K562 (cell line): ENCODE data around the gene DCAF11. TPM values are rescaled to one million over a fixed set of nuclear protein-coding genes. Genes with fewer than 3 reads are reported as not detected.

Experiments used
- BCOR ChIP-seq: fragments of 450-650 bp; IDR thresholded peaks from 2 replicates; pipeline ENCODE4 v1.6.1; 2016
- DIDO1 ChIP-seq: fragments of 450-650 bp; IDR thresholded peaks from 2 replicates; pipeline ENCODE4 v1.6.1; 2016; ENCODE audit warnings: low read depth, missing biosample characterization, missing genetic modification characterization
- HDAC2 ChIP-seq: fragments of 450-650 bp; IDR thresholded peaks from 2 replicates; pipeline ENCODE4 v1.6.1; 2016; ENCODE audit warnings: mild to moderate bottlenecking
- ILF3 ChIP-seq: fragments of 450-650 bp; IDR thresholded peaks from 2 replicates; pipeline ENCODE4 v1.6.1; 2018; ENCODE audit warnings: antibody characterized with exemption, mild to moderate bottlenecking, moderate library complexity, borderline replicate concordance
- KDM5B ChIP-seq: fragments of 200-600 bp; sonication (generic); IDR thresholded peaks from 2 replicates; pipeline ENCODE4 v1.6.1; 2012; ENCODE audit warnings: low read depth, mild to moderate bottlenecking, moderate library complexity, low read length, control low read depth, inconsistent platforms; ENCODE audit not compliant: insufficient replicate concordance
- NFE2 ChIP-seq: IDR thresholded peaks from 2 replicates; pipeline ENCODE4 v1.6.1; 2014; ENCODE audit warnings: antibody characterized with exemption, low read depth
- PHF20 ChIP-seq: fragments of 450-650 bp; IDR thresholded peaks from 2 replicates; pipeline ENCODE4 v1.6.1; 2018; ENCODE audit not compliant: partially characterized antibody
- PML ChIP-seq: IDR thresholded peaks from 2 replicates; pipeline ENCODE4 v1.6.1; 2012; ENCODE audit warnings: low read length, inconsistent platforms
- PTBP1 ChIP-seq: fragments of 200-400 bp; formaldehyde crosslinking; IDR thresholded peaks from 2 replicates; pipeline ENCODE4 v1.6.1; 2017; ENCODE audit warnings: low read depth, low read length
- ZNF318 ChIP-seq, 2 experiments: fragments of 450-650 bp; IDR thresholded peaks; 2 replicates each; pipeline ENCODE4 v1.6.1; 2016; ENCODE audit warnings: mild to moderate bottlenecking in 2 of 2, borderline replicate concordance in 1 of 2, low read depth in 1 of 2, moderate library complexity in 1 of 2
- ZNF586 ChIP-seq: fragments of 450-650 bp; formaldehyde crosslinking; conservative IDR thresholded peaks from 2 replicates; pipeline ENCODE4 v1.4.0; 2020; ENCODE audit warnings: mild to moderate bottlenecking, moderate library complexity
- ZNF717 ChIP-seq: fragments of 250-450 bp; sonication (Bioruptor Pico); IDR thresholded peaks from 2 replicates; pipeline ENCODE4 v1.5.0; 2021
- polyA plus RNA-seq, 8 experiments: library from polyadenylated mRNA; depleted of rRNA in 4 of 8; stranded (reverse) in 5 of 8; unstranded in 3 of 8; fragments of >200 nt; fragmentation: Nextera tagmentation in 2 of 8; fragmentation: Illumina TruSeq in 1 of 8; extraction: Ambion mirVana in 2 of 8; extraction: Trizol in 1 of 8; gene quantifications; 2 replicates each; pipeline versions ENCODE4 v1.2.1 to v1.2.3, GENCODE V29; 2011 to 2014; ENCODE audit warnings: inconsistent platforms in 1 of 8, missing spikeins in 1 of 8
- total RNA-seq, 7 experiments: library from RNA; depleted of rRNA in 6 of 7; stranded (reverse); fragments of >200 nt in 6 of 7; fragmentation: Illumina TruSeq in 2 of 7; extraction: Trizol in 2 of 7; gene quantifications; 2 replicates each; pipeline versions ENCODE4 v1.2.1 to v1.2.3, GENCODE V29; 2011 to 2021; ENCODE audit warnings: low replicate concordance in 1 of 7
- TF ChIP-seq, protein P1 (sequence below): fragments of 450-650 bp; IDR thresholded peaks from 2 replicates; pipeline ENCODE4 v1.6.1; 2014; ENCODE audit warnings: low read depth, mild to moderate bottlenecking, moderate library complexity, borderline replicate concordance

DCAF11 gene
- total and polyA plus RNA-seq, 9 of the 15 experiments (the other 6 are each of a cell fraction or from before 2014, with no cell fraction given), result 8.5 to 46.2 (median 36.4) TPM

DNA sequence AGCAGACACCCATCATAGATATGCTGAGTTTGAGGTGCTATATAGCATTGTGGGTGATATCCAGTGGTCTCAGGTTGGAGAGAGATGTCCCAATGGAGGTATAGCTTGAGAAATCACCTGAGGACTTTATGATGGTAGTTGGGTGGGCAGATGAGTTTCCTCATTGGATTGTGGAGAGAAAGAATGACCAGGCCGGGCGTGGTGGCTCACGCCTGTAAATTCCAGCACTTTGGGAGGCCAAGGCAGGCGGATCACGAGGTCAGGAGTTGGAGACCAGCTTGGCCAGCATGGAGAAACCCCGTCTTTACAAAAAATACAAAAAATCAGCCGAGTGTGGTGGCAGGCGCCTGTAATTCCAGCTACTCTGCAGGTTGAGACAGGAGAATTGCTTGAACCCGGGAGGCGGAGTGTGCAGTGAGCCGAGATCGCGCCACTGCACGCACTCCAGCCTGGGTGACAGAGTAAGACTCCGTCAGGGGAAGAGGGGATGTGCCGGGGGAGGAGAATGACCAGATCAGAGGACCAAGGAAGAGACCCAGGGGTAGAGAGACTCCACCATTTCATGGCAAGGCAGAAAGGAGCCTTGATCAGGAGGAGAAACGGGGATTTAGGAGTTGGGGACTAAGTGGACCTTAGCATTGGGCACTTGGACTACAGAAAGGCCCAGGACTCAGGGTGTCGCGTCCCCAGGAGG lies 21.2 kb upstream of the DCAF11 start (continued):
- TF ChIP-seq PML, result no peak
- TF ChIP-seq ILF3, result no peak
- 0 out of 2 replicates have a peak, but pooled peaks have one; percentile 15 for TF ChIP-seq HDAC2
- TF ChIP-seq, protein P1, sequence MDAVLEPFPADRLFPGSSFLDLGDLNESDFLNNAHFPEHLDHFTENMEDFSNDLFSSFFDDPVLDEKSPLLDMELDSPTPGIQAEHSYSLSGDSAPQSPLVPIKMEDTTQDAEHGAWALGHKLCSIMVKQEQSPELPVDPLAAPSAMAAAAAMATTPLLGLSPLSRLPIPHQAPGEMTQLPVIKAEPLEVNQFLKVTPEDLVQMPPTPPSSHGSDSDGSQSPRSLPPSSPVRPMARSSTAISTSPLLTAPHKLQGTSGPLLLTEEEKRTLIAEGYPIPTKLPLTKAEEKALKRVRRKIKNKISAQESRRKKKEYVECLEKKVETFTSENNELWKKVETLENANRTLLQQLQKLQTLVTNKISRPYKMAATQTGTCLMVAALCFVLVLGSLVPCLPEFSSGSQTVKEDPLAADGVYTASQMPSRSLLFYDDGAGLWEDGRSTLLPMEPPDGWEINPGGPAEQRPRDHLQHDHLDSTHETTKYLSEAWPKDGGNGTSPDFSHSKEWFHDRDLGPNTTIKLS, result no peak
- no peak for TF ChIP-seq BCOR
- no peak for TF ChIP-seq PTBP1
- TF ChIP-seq DIDO1 (tag), result no peak
- TF ChIP-seq ZNF586, result no peak
- no peak for TF ChIP-seq ZNF717 (CRISPR knock-in tag)
- no peak for TF ChIP-seq PHF20
- no peak for TF ChIP-seq ZNF318 (IDR thresholded peaks at IDR 0.05; ENCODE audit: borderline replicate concordance in 1 of 2, low read depth in 1 of 2)
- no peak for TF ChIP-seq NFE2
- no peak for TF ChIP-seq KDM5B
- TF ChIP-seq, all 486 proteins: peak for 18
